ENCODE data around the gene TMC8.

The TMC8 gene

DNA sequence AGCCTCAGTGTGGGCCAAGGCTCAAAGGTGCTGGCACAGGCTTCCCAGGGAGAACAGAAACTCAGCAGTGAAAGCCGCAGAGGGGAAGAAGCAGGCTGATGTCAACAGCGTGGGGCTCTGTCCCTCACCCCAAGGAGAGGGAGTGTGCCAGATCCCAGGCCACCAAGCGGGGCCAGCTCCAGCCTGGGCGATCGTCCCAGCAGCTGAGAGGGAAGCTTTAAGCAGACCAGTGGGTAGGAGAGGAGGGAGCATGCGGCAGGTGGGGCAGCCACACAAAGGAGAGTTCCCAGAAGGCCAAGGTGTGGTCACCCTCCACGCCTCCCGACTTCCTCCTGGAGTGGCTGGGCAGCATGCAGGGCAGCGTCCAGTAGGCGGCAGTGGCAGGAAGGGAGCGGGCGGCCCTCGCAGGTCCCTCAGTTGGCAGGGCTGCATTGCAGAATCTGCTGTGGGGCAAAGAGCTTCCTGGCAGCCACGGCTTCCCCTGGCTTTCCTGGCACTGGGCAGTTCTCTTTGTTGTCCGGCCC, 43.8 kb downstream of the TMC8 start:
- peak overlapping the region; percentile 39 for H3K4me3 ChIP-seq (ENCODE audit: low read depth, low read length)
- peak; percentile 91 for DNase-seq (ENCODE audit: low read depth)
- TF ChIP-seq, protein P1, sequence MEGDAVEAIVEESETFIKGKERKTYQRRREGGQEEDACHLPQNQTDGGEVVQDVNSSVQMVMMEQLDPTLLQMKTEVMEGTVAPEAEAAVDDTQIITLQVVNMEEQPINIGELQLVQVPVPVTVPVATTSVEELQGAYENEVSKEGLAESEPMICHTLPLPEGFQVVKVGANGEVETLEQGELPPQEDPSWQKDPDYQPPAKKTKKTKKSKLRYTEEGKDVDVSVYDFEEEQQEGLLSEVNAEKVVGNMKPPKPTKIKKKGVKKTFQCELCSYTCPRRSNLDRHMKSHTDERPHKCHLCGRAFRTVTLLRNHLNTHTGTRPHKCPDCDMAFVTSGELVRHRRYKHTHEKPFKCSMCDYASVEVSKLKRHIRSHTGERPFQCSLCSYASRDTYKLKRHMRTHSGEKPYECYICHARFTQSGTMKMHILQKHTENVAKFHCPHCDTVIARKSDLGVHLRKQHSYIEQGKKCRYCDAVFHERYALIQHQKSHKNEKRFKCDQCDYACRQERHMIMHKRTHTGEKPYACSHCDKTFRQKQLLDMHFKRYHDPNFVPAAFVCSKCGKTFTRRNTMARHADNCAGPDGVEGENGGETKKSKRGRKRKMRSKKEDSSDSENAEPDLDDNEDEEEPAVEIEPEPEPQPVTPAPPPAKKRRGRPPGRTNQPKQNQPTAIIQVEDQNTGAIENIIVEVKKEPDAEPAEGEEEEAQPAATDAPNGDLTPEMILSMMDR (IDR thresholded peaks at IDR 0.05; ENCODE audit: control insufficient read depth, extremely low read depth, insufficient read depth), result peak; percentile 90

DNA sequence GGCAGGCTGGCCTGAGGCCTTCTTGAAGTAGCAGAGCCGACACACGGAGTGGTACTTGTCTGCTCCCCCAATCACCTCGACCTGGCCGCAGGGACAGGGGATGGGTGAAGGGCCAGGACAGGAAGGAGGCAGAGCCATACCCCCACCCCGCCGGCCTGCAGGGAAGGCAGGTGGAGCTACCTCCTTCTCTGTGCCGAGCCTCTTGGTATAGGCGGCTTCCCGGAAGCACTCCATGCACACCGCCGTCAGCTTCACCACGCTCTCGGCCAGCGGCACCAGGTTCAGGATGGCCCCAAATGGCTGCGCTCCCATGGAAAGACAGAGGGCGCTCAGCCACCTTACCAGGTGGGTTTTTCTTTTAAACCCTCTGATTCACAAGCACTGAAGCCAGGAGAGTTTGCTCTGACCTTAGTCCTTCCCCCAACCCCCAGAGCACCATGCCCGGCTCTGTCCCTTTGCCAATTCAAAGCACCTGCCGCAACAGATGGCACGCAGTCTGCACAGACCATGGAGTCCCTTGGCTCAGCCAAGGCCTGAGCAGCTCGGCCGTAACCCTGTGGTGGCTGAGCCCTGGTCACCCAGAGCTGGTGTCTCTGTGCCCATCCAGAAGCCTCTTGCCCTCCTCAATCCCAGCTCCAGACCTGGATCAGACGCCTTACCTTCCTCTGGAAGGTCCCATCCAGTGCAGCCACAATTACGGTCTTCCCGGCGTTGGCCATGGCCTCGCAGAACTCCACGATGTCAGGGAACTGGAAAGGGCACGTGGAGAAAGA, 44.5 kb downstream of the TMC8 start:
- peak; percentile 62 for DNase-seq (ENCODE audit: low read depth)
- TF ChIP-seq, protein P1 (IDR thresholded peaks at IDR 0.05; ENCODE audit: control insufficient read depth, extremely low read depth, insufficient read depth), result peak; percentile 53
- H3K4me3 ChIP-seq (ENCODE audit: low read depth, low read length), result peak overlapping the region; percentile 39

DNA sequence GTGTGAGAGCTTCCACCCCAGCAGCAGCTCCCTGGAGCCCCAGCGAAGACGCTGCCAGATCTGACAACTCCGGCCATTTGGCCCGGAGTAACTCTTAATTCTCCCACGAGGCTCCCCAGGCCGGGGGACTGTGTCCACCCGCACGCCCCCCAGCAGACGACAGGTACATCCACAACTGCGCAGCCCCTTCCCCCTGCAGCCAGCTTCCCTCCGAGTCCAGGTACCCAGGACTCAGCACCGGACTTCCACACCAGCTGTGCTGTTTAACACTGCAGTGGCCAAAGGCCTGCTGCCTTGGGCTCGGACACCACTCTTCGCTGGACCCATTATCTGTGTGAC, 45.0 kb downstream of the TMC8 start:
- TF ChIP-seq, protein P1 (IDR thresholded peaks at IDR 0.05; ENCODE audit: control insufficient read depth, extremely low read depth, insufficient read depth), result no peak

DNA sequence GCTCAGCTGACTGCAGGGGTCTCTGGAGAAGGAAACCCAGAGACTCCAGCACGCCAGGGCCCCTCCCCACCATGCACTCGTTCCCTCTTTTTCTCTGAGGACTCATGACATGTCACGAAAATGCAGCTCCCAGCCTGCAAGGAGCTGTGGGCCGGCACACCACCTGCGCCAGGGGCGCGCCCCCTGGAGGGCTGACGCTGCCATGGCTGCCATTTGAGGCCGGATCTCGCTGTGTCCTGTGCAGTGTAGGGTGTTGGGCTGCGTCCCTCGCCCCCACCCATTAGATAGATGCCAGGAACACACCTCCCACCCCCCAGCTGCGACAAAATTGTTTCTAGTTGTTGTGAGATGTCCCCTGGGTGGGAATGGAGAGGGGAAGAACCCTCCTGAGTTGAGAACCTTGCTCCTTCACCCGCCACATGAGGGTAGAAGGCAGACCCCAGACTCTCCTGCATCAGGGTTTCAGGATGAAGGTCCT, 46.0 kb downstream of the TMC8 start:
- H3K4me3 ChIP-seq (ENCODE audit: low read depth, low read length), result no peak overlapping the region
- DNase-seq (ENCODE audit: low read depth), result no peak

More for the DNA sequence above, 45.0 kb downstream of the TMC8 start:
- no peak for DNase-seq (ENCODE audit: low read depth)
- H3K4me3 ChIP-seq (ENCODE audit: low read depth, low read length), result peak overlapping the region; percentile 39

DNA sequence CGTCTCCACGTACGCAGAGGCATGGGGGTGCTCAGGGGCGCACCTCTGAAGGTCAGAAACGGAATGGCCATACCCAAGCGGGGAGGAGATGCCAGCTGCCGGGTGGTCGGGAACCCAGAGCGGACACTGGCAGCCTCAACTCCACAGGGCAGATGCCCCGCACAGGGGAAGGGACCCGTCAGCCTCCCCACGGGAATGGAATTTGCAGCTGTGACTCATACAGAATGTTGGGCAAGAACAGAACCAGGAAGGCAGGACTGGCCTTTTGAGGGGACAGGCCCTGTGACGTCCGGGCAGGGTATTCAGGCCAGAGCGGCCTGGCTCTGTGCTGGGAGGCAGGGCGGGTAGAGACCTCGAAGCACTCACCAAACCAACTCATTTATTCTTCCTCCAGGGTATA, 48.8 kb downstream of the TMC8 start:
- TF ChIP-seq, protein P1 (IDR thresholded peaks at IDR 0.05; ENCODE audit: control insufficient read depth, extremely low read depth, insufficient read depth), result no peak
- no peak overlapping the region for H3K4me3 ChIP-seq (ENCODE audit: low read depth, low read length)
- DNase-seq (ENCODE audit: low read depth), result no peak

More for the DNA sequence above, 46.0 kb downstream of the TMC8 start:
- TF ChIP-seq, protein P1 (IDR thresholded peaks at IDR 0.05; ENCODE audit: control insufficient read depth, extremely low read depth, insufficient read depth), result peak; percentile 76

DNA sequence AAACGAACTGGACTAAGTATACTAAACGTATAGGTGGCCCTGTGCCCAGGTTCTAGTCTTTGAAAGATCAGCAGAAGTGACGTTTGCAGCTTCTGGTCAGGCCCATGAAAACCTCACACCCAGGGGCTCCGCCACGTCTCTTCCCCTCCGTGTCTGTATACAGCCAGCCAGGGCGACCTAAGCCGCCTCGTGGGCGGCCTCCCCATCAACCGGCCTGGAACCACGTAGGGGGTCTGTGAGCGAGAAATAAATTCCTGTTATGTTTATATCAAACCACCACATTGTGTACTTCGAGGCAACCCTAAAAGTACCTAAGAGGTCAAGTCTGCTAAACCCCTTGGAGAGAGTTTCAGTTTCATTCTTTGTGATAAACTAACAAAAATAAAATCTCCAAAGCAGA, 49.5 kb downstream of the TMC8 start:
- DNase-seq (ENCODE audit: low read depth), result no peak
- TF ChIP-seq, protein P1 (IDR thresholded peaks at IDR 0.05; ENCODE audit: control insufficient read depth, extremely low read depth, insufficient read depth), result no peak
- no peak overlapping the region for H3K4me3 ChIP-seq (ENCODE audit: low read depth, low read length)
